Breast epithelium (tissue), 3 donors: ENCODE measurements around the gene USP34.

Source experiments
- POLR2A ChIP-seq: fragments of 450-650 bp; IDR thresholded peaks from one replicate; pipeline ENCODE4 v1.6.1; 2016; ENCODE audit warnings: antibody characterized with exemption, mild to moderate bottlenecking, moderate library complexity
- POLR2AphosphoS5 ChIP-seq, 3 donors: sonication (generic); formaldehyde crosslinking; IDR thresholded peaks; one replicate each; pipeline ENCODE4 v1.6.1; 2017; ENCODE audit warnings: antibody characterized with exemption in 3 of 3
- TF ChIP-seq, protein P1 (sequence below), 3 donors: fragments of 450-650 bp; IDR thresholded peaks; one replicate each; pipeline ENCODE4 v1.5.1; 2016 to 2017; ENCODE audit warnings: antibody characterized with exemption in 3 of 3, mild to moderate bottlenecking in 3 of 3, moderate library complexity in 3 of 3

DNA sequence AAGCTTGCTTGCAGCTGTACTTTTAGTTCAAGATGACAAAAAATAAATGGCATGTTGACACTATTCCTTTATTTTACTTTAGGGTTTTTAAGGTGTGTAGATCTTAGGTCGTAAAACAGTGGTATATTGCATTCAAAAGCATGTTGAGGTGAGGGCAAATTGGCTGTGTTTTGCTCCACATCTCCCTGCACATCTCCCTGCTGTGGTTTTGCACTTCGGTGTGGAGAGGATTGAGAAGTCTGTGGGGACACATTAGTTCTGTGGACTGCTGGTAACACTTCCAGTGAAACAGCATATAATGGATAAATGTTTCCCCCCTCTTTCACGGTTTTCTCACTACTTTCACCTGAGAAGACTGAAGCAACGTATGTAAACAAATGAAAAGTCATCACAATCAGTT is 283.8 kb downstream of the USP34 start:
- TF ChIP-seq POLR2AphosphoS5 (IDR thresholded peaks at IDR 0.05) (no peak), POLR2A (no peak)
- TF ChIP-seq, protein P1, sequence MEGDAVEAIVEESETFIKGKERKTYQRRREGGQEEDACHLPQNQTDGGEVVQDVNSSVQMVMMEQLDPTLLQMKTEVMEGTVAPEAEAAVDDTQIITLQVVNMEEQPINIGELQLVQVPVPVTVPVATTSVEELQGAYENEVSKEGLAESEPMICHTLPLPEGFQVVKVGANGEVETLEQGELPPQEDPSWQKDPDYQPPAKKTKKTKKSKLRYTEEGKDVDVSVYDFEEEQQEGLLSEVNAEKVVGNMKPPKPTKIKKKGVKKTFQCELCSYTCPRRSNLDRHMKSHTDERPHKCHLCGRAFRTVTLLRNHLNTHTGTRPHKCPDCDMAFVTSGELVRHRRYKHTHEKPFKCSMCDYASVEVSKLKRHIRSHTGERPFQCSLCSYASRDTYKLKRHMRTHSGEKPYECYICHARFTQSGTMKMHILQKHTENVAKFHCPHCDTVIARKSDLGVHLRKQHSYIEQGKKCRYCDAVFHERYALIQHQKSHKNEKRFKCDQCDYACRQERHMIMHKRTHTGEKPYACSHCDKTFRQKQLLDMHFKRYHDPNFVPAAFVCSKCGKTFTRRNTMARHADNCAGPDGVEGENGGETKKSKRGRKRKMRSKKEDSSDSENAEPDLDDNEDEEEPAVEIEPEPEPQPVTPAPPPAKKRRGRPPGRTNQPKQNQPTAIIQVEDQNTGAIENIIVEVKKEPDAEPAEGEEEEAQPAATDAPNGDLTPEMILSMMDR (IDR thresholded peaks at IDR 0.05) = no peak
